ENCODE measurements around the gene SERPINB11. TPM values are rescaled to one million over a fixed set of nuclear protein-coding genes. Genes with fewer than 3 reads are reported as not detected.

Gene SERPINB11
- total RNA-seq, 1 experiment from 2014 or later, result not detected

DNA sequence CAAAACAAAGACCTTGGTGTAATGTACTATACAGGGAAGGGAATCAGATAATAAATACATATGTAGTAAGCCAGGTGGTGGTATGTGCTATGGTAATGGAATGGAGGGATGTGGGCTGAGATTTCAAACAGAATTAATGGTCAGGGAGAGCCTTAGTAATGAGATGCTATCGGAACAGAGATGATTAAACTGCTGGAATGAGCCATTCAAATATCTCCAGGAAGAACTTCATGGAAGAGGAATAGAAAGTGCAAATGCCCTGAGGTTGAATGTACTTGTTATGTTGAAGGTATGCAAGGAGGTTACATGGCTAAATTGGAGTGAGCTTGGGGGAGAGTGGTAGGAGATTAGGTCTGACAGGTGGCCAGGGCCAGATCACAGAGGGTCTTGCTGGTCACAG, 5.1 kb downstream of the SERPINB11 start:
- intact Hi-C loops (cut with micrococcal nuclease; ENCODE audit: unreplicated experiment), result no loop called here
- Histone ChIP-seq H3K9me3 (ENCODE audit: control insufficient read depth, insufficient read depth, low read depth, low read length) (no peaks in the 10 kb centered on the region), H3K4me3 (ENCODE audit: low read depth in 2 of 2, low read length in 2 of 2) (no peak overlapping the region), H3K36me3 (ENCODE audit: control insufficient read depth, insufficient read depth, low read length) (no peaks in the 10 kb centered on the region), H3K27me3 (ENCODE audit: control insufficient read depth, insufficient read depth, low read length) (no peaks in the 10 kb centered on the region), H3K27ac (ENCODE audit: low read length) (no peak overlapping the region), H3K4me1 (ENCODE audit: control insufficient read depth, insufficient read depth, low read length) (no peaks in the 10 kb centered on the region)
- DNase-seq (ENCODE audit: low read depth, low spot score) (no peak), ATAC-seq (no peak)
- TF ChIP-seq POLR2AphosphoS5 (IDR thresholded peaks at IDR 0.05; ENCODE audit: low read depth, low read length) (no peak), SIN3A (IDR thresholded peaks at IDR 0.05; ENCODE audit: borderline replicate concordance, insufficient read depth, low read depth, low read length) (no peak), TCF7L2 (IDR thresholded peaks at IDR 0.05; ENCODE audit: low read depth, low read length) (no peak)
- TF ChIP-seq, protein P1, sequence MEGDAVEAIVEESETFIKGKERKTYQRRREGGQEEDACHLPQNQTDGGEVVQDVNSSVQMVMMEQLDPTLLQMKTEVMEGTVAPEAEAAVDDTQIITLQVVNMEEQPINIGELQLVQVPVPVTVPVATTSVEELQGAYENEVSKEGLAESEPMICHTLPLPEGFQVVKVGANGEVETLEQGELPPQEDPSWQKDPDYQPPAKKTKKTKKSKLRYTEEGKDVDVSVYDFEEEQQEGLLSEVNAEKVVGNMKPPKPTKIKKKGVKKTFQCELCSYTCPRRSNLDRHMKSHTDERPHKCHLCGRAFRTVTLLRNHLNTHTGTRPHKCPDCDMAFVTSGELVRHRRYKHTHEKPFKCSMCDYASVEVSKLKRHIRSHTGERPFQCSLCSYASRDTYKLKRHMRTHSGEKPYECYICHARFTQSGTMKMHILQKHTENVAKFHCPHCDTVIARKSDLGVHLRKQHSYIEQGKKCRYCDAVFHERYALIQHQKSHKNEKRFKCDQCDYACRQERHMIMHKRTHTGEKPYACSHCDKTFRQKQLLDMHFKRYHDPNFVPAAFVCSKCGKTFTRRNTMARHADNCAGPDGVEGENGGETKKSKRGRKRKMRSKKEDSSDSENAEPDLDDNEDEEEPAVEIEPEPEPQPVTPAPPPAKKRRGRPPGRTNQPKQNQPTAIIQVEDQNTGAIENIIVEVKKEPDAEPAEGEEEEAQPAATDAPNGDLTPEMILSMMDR (IDR thresholded peaks at IDR 0.05), result no peak
- TF ChIP-seq, protein P2, sequence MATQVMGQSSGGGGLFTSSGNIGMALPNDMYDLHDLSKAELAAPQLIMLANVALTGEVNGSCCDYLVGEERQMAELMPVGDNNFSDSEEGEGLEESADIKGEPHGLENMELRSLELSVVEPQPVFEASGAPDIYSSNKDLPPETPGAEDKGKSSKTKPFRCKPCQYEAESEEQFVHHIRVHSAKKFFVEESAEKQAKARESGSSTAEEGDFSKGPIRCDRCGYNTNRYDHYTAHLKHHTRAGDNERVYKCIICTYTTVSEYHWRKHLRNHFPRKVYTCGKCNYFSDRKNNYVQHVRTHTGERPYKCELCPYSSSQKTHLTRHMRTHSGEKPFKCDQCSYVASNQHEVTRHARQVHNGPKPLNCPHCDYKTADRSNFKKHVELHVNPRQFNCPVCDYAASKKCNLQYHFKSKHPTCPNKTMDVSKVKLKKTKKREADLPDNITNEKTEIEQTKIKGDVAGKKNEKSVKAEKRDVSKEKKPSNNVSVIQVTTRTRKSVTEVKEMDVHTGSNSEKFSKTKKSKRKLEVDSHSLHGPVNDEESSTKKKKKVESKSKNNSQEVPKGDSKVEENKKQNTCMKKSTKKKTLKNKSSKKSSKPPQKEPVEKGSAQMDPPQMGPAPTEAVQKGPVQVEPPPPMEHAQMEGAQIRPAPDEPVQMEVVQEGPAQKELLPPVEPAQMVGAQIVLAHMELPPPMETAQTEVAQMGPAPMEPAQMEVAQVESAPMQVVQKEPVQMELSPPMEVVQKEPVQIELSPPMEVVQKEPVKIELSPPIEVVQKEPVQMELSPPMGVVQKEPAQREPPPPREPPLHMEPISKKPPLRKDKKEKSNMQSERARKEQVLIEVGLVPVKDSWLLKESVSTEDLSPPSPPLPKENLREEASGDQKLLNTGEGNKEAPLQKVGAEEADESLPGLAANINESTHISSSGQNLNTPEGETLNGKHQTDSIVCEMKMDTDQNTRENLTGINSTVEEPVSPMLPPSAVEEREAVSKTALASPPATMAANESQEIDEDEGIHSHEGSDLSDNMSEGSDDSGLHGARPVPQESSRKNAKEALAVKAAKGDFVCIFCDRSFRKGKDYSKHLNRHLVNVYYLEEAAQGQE (IDR thresholded peaks at IDR 0.05; ENCODE audit: insufficient read depth in 1 of 2, low read depth in 2 of 2, low read length in 1 of 2), result no peak
- ChIA-PET CTCF (no interaction called here), POLR2A (no interaction called here)
- BruUV-seq (replicated peaks), result no TSS peak
- in situ Hi-C loops (cut with HindIII; ENCODE audit: low pct_unique_long_range_greater_than_20kb, low sequenced_read_pairs), result no loop called here

- no peaks in the 10 kb centered on the region for H3K27me3 ChIP-seq (ENCODE audit: control insufficient read depth, insufficient read depth, low read length)
- in situ Hi-C loops (cut with HindIII; ENCODE audit: low pct_unique_long_range_greater_than_20kb, low sequenced_read_pairs), result no loop called here
Observed at GRCh38 chr18:63708650-63709049, 5.9 kb downstream of the SERPINB11 start.

More at GRCh38 chr18:63708650-63709049, 5.9 kb downstream of the SERPINB11 start:
- CTCF ChIA-PET, result no interaction called here
- H3K27ac ChIP-seq (ENCODE audit: low read length), result no peak overlapping the region
- POLR2A ChIA-PET, result no interaction called here
- no peaks in the 10 kb centered on the region for H3K36me3 ChIP-seq (ENCODE audit: control insufficient read depth, insufficient read depth, low read length)
- TF ChIP-seq TCF7L2 (IDR thresholded peaks at IDR 0.05; ENCODE audit: low read depth, low read length), result no peak
- TF ChIP-seq, protein P1 (IDR thresholded peaks at IDR 0.05), result no peak
- TF ChIP-seq, protein P2 (IDR thresholded peaks at IDR 0.05; ENCODE audit: insufficient read depth in 1 of 2, low read depth in 2 of 2, low read length in 1 of 2), result no peak
- H3K4me3 ChIP-seq (ENCODE audit: low read depth in 2 of 2, low read length in 2 of 2), result no peak overlapping the region
- ATAC-seq (no peak), DNase-seq (ENCODE audit: low read depth, low spot score) (no peak)
- H3K4me1 ChIP-seq (ENCODE audit: control insufficient read depth, insufficient read depth, low read length), result no peaks in the 10 kb centered on the region
- H3K9me3 ChIP-seq (ENCODE audit: control insufficient read depth, insufficient read depth, low read depth, low read length), result no peaks in the 10 kb centered on the region
- intact Hi-C loops (cut with micrococcal nuclease; ENCODE audit: unreplicated experiment), result no loop called here
- BruUV-seq (replicated peaks), result no TSS peak
